H1 (cell line): ENCODE data around the gene SPEM3. TPM values are rescaled to one million over a fixed set of nuclear protein-coding genes. Genes with fewer than 3 reads are reported as not detected.

Source experiments
- EZH2 ChIP-seq: fragments of 200-600 bp; sonication (generic); IDR thresholded peaks from 2 replicates; pipeline ENCODE4 v1.7.1; 2012; ENCODE audit warnings: low read depth, mild to moderate bottlenecking, moderate library complexity, low read length, inconsistent platforms; ENCODE audit not compliant: severe bottlenecking
- FOSL1 ChIP-seq: IDR thresholded peaks from 2 replicates; pipeline ENCODE4 v1.6.1; 2011; ENCODE audit warnings: mild to moderate bottlenecking, low read depth, low read length, moderate library complexity; ENCODE audit not compliant: insufficient read depth
- HDAC2 ChIP-seq, 2 experiments: fragments of 300-600 bp in 1 of 2; sonication (generic) in 1 of 2; IDR thresholded peaks; 2 replicates each; pipeline ENCODE4 v1.6.1; 2011 to 2012; ENCODE audit warnings: low read depth in 2 of 2, low read length in 2 of 2, mild to moderate bottlenecking in 2 of 2, moderate library complexity in 2 of 2, borderline replicate concordance in 1 of 2, inconsistent platforms in 1 of 2
- JUN ChIP-seq: IDR thresholded peaks from 2 replicates; pipeline ENCODE4 v1.6.1; 2011; ENCODE audit warnings: low read depth, mild to moderate bottlenecking, improper control_type of control experiment, low read length
- PHF8 ChIP-seq: fragments of 200-600 bp; sonication (generic); conservative IDR thresholded peaks from 2 replicates; pipeline ENCODE4 v1.7.1; 2012; ENCODE audit warnings: low read depth, mild to moderate bottlenecking, inconsistent platforms, low read length, moderate library complexity
- RAD21 ChIP-seq, 2 experiments: IDR thresholded peaks in 1 of 2; conservative IDR thresholded peaks in 1 of 2; 2 replicates each; pipeline ENCODE4 v1.6.1; 2011; ENCODE audit warnings: low read depth in 2 of 2, low read length in 2 of 2, improper control_type of control experiment in 1 of 2, inconsistent platforms in 1 of 2, mild to moderate bottlenecking in 1 of 2, moderate library complexity in 1 of 2
- SIN3A ChIP-seq, 2 experiments: IDR thresholded peaks in 1 of 2; conservative IDR thresholded peaks in 1 of 2; 2 replicates each; pipeline ENCODE4 v1.6.1; 2011 to 2012; ENCODE audit warnings: low read length in 2 of 2, improper control_type of control experiment in 1 of 2, low read depth in 1 of 2, mild to moderate bottlenecking in 1 of 2
- SP1 ChIP-seq: IDR thresholded peaks from 2 replicates; pipeline ENCODE4 v1.6.1; 2011; ENCODE audit warnings: low read depth, low read length
- SP4 ChIP-seq: IDR thresholded peaks from 2 replicates; pipeline ENCODE4 v1.6.1; 2012; ENCODE audit warnings: low read length, inconsistent platforms
- TBP ChIP-seq: IDR thresholded peaks from 2 replicates; pipeline ENCODE4 v1.6.1; 2011; ENCODE audit warnings: low read depth, low read length, improper control_type of control experiment
- TCF12 ChIP-seq: IDR thresholded peaks from 2 replicates; pipeline ENCODE4 v1.6.1; 2011; ENCODE audit warnings: low read depth, mild to moderate bottlenecking, low read length
- polyA plus RNA-seq, 7 experiments: library from polyadenylated mRNA; depleted of rRNA in 3 of 7; stranded (reverse) in 5 of 7; unstranded in 2 of 7; fragments of >200 nt in 5 of 7; fragments of 200-250 nt in 2 of 7; gene quantifications; 1 replicate in 5 of 7; 2 replicates in 1 of 7; 4 replicates in 1 of 7; pipeline versions ENCODE4 v1.2.1 to v1.2.3, GENCODE V29; 2011 to 2013; ENCODE audit warnings: missing spikeins in 2 of 7, mixed read lengths in 2 of 7
- total RNA-seq: library from RNA; stranded (reverse); fragmentation: NEBNext Ultra II Directional; extraction: Animal tissue kit (Norgen Biotek cat#: 25700); gene quantifications from 2 replicates; pipeline ENCODE4 v1.2.1, GENCODE V29; 2021
- TF ChIP-seq, protein P1 (sequence below): IDR thresholded peaks from 2 replicates; pipeline ENCODE4 v1.6.1; 2012; ENCODE audit warnings: inconsistent platforms
- TF ChIP-seq, protein P2 (sequence below): IDR thresholded peaks from 2 replicates; pipeline ENCODE4 v1.6.1; 2012; ENCODE audit warnings: inconsistent platforms
- TF ChIP-seq, protein P3 (sequence below), 3 experiments: IDR thresholded peaks; 1 replicate in 2 of 3; 2 replicates in 1 of 3; pipeline versions ENCODE4 v1.5.1 to v1.6.1; 2011; ENCODE audit warnings: low read length in 3 of 3, mild to moderate bottlenecking in 3 of 3, inconsistent platforms in 2 of 3, low read depth in 1 of 3, moderate library complexity in 1 of 3; ENCODE audit not compliant: insufficient read depth in 1 of 3; ENCODE audit errors: control extremely low read depth in 1 of 3

SPEM3 gene
- total and polyA plus RNA-seq, 2 of the 8 experiments (the other 6 are each of a cell fraction or from before 2014, with no cell fraction given): 0.02 TPM; not detected in 1

DNA sequence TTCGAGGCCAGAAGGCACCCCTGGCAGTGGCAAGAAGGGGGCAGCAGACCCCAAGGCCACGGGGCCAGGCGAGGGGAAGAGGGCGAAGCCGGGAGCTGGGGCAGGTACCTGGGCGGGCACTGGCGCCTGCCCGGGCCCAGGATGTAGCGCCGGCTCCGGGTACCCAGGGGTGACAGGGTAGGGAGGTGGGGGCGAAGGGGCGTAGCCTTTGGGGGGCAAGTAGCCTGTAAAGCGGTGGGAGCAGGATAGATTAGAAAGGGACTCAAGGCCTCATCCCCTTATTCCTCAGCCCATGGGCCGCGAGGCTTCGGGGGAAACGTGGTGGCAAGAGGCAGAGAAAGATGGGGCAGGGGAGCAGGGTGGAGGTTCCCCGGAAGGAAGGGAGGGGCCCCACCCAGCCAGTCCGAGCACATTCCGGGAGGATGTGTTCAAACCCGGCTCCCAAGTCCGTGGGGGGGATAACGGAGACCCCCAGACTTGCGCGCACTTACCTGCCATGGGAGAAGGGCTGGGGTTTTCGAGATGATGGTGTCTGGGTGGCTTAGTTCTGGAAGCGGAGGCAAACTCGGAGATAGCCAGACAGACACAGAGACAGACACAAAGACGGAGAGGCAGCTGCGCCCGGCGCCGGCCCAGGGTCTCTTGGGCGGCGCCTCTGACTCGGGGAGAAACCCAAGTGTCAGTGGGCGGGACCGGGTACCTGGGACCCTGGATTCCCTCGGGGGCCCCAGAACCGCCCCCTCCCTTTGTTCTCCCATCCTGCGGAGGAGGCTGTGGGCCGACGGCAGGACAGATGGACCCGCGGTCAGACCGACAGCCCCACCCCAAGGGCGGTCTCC lies 34.8 kb upstream of the SPEM3 start (continued):
- TF ChIP-seq, protein P1, sequence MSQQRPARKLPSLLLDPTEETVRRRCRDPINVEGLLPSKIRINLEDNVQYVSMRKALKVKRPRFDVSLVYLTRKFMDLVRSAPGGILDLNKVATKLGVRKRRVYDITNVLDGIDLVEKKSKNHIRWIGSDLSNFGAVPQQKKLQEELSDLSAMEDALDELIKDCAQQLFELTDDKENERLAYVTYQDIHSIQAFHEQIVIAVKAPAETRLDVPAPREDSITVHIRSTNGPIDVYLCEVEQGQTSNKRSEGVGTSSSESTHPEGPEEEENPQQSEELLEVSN: peak; percentile 15; the same call in 1 of the 2 replicates
- TF ChIP-seq EZH2 (no peak), HDAC2 (IDR thresholded peaks at IDR 0.05; ENCODE audit: borderline replicate concordance in 1 of 2, low read depth in 2 of 2, low read length in 2 of 2) (peak in 1 of 2 experiments; percentile 55; a peak in 1 of 4 replicates), SP4 (no peak), SIN3A (conservative IDR thresholded peaks at IDR 0.05 in 1 of 2, IDR thresholded peaks at IDR 0.05 in 1 of 2; ENCODE audit: low read depth in 1 of 2, low read length in 2 of 2) (peak; percentile 35 to 71; a peak in 2 of 4 replicates), FOSL1 (no peak), PHF8 (0 out of 2 replicates have a peak, but pooled peaks have one; percentile 4), TBP (no peak), SP1 (no peak), JUN (no peak), TCF12 (no peak), RAD21 (IDR thresholded peaks at IDR 0.05 in 1 of 2, conservative IDR thresholded peaks at IDR 0.05 in 1 of 2; ENCODE audit: low read depth in 2 of 2, low read length in 2 of 2) (peak; percentile 69 to 82)
- TF ChIP-seq, protein P2, sequence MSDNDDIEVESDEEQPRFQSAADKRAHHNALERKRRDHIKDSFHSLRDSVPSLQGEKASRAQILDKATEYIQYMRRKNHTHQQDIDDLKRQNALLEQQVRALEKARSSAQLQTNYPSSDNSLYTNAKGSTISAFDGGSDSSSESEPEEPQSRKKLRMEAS: peak; percentile 80; the same call in 1 of the 2 replicates
- TF ChIP-seq, protein P3, sequence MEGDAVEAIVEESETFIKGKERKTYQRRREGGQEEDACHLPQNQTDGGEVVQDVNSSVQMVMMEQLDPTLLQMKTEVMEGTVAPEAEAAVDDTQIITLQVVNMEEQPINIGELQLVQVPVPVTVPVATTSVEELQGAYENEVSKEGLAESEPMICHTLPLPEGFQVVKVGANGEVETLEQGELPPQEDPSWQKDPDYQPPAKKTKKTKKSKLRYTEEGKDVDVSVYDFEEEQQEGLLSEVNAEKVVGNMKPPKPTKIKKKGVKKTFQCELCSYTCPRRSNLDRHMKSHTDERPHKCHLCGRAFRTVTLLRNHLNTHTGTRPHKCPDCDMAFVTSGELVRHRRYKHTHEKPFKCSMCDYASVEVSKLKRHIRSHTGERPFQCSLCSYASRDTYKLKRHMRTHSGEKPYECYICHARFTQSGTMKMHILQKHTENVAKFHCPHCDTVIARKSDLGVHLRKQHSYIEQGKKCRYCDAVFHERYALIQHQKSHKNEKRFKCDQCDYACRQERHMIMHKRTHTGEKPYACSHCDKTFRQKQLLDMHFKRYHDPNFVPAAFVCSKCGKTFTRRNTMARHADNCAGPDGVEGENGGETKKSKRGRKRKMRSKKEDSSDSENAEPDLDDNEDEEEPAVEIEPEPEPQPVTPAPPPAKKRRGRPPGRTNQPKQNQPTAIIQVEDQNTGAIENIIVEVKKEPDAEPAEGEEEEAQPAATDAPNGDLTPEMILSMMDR (IDR thresholded peaks at IDR 0.05; ENCODE audit: control extremely low read depth in 1 of 3, insufficient read depth in 1 of 3, low read depth in 1 of 3, low read length in 3 of 3): peak; percentile 66 to 69 (median 68)
